WI38 (cell line): ENCODE measurements around the gene DUSP7.

Experiments
- H3K4me3 ChIP-seq: 2 replicates; pipeline ENCODE4 v1.5.1; 2011; ENCODE audit warnings: low read depth, mild to moderate bottlenecking, control low read depth, low read length
- CTCF ChIP-seq: IDR thresholded peaks from 2 replicates; pipeline ENCODE4 v1.5.1; 2012; ENCODE audit warnings: low read depth, mild to moderate bottlenecking, control low read depth, low read length

DUSP7 gene

GRCh38 chr3:52052831-52053306 is 3.5 kb downstream of the DUSP7 start:
- peak; percentile 51 for TF ChIP-seq CTCF
- H3K4me3 ChIP-seq, result peak overlapping the region; percentile 48

GRCh38 chr3:52051444-52051843 is 4.9 kb downstream of the DUSP7 start:
- TF ChIP-seq CTCF, result no peak
- no peak overlapping the region for H3K4me3 ChIP-seq

- H3K4me3 ChIP-seq, result no peak overlapping the region
- no peak for TF ChIP-seq CTCF
Observed at GRCh38 chr3:52050571-52050970, 5.8 kb downstream of the DUSP7 start.

- H3K4me3 ChIP-seq, result no peak overlapping the region
- TF ChIP-seq CTCF, result no peak
Observed at GRCh38 chr3:52049503-52049902, 6.9 kb downstream of the DUSP7 start.

- TF ChIP-seq CTCF, result no peak
- H3K4me3 ChIP-seq, result no peak overlapping the region
Observed at GRCh38 chr3:52047295-52047960, 8.9 kb downstream of the DUSP7 start.

GRCh38 chr3:52046902-52047239 is 9.5 kb downstream of the DUSP7 start:
- TF ChIP-seq CTCF, result no peak
- H3K4me3 ChIP-seq, result no peak overlapping the region

GRCh38 chr3:52046186-52046901 is 10.0 kb downstream of the DUSP7 start:
- TF ChIP-seq CTCF, result no peak
- H3K4me3 ChIP-seq, result no peak overlapping the region
